22Rv1 (cell line): ENCODE data around the gene BHLHE23.
"Not testable (repeated sequence)": the region's sequence is repeated elsewhere in the genome, so short reads cannot be mapped to it uniquely, and the experiment has no call there.

Experiments
- H3K27ac ChIP-seq: fragments of 450-650 bp; 2 replicates; pipeline ENCODE4 v1.5.1; 2017
- CTCF ChIP-seq: fragments of 450-650 bp; IDR thresholded peaks from 2 replicates; pipeline ENCODE4 v1.5.1; 2017; ENCODE audit warnings: mild to moderate bottlenecking
- ZFX ChIP-seq: fragments of 450-650 bp; IDR thresholded peaks from 2 replicates; pipeline ENCODE4 v1.6.1; 2017; ENCODE audit warnings: antibody characterized with exemption, borderline replicate concordance

The BHLHE23 gene

DNA sequence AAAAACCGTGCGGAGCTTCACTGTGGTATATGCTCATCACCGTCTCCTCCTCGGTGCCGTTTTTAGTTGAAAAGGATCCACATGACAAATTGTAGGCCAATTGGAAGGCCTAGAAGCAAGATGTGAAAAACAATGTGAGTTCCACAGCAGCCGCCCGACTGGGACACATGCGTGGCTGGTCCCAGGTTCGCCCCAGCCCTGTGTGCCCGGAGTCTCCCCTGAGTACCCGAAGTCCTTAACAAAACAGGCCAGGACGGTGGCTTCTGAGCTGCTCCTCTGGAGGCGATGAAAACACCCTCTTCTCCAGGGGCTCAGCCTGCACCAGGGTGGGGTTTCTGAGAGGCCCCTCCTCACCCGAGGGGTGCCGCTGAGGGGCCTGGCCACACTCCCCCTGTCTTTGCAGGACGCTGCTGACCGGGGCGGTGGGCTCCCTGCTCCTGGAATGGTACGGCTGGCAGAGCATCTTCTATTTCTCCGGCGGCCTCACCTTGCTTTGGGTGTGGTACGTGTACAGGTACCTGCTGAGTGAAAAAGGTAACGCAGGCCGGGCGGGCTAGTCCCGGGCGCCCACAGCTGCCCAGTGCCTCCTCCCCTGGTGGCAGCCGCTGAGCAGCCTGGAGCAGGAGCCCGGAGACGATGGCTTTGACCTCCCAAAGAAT is 44.4 kb downstream of the BHLHE23 start:
- H3K27ac ChIP-seq: no peak overlapping the region
- TF ChIP-seq ZFX (no peak), CTCF (no peak)

DNA sequence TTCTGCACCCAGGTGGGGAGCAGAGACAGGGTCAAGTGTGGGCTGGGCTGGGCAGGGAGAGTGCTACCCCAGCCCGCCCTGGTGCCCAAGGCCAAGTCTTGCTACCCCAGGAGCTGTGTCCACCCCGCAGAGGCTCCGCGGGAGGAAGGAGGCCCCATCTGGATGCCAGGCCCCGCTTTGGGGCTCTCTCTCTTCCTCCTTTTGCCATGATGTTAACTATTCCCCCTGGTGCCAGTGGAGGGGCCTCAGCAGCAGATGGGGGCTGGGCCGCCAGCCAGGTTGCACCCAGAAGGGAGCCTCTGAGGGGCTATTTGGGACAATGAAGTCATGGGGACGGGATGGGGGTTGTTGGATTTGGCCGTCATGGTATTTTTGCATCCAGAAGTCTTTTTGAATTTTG is 45.0 kb downstream of the BHLHE23 start:
- TF ChIP-seq CTCF (no peak), ZFX (no peak)
- no peak overlapping the region for H3K27ac ChIP-seq

GRCh38 chr20:62961310-62961783 is 45.4 kb downstream of the BHLHE23 start:
- TF ChIP-seq ZFX (no peak), CTCF (no peak)

GRCh38 chr20:62960446-62961309 is 46.1 kb downstream of the BHLHE23 start:
- not testable (repeated sequence) for H3K27ac ChIP-seq

More at GRCh38 chr20:62961310-62961783, 45.4 kb downstream of the BHLHE23 start:
- no peak overlapping the region for H3K27ac ChIP-seq

- no peak overlapping the region for H3K27ac ChIP-seq
- TF ChIP-seq CTCF (no peak), ZFX (no peak)
Observed at GRCh38 chr20:62959998-62960436, 46.7 kb downstream of the BHLHE23 start.

DNA sequence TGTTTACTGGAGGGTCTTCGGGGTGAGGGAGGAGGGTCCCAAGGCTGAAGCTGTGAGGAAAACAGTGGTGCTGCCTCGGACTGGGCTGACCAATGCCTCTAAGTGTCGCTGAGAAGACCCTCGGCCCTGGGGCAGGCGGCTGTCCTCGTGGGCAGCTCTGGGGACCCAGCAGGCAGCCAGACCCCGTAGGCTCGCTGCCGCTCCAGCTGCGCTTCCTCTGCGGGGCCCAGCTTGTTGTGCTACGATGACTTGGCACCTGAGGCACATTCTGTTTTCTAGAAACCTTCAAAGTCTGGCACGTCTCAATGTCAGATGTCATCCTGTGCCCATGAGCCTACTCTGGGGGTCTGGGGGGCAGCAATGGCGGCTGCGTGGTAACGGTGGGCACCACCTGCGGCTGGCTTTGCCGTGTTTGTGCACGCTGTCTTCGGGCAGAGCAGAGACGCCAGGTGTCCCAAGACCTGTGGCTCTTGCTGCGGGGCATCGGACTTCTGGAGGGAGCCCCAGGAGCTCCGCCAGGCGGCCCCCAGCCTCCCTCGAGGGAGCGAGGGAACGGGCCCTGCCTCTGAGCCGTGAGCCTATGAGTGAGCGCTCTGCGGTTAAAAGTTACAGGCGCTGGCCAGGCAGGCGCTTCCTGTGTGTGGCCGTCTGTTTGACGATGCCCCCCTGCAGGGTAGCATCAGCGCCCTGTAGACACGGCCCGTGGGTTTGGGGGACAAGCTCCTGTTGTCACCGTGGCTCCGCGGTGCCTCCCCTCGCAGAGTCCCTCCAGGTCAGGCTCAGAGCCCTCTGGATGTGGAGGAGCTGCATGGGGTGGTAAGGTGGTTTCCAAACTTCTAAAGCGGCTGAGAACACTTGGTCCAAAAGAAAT is 47.4 kb downstream of the BHLHE23 start:
- no peak overlapping the region for H3K27ac ChIP-seq
- TF ChIP-seq ZFX (no peak), CTCF (no peak)

DNA sequence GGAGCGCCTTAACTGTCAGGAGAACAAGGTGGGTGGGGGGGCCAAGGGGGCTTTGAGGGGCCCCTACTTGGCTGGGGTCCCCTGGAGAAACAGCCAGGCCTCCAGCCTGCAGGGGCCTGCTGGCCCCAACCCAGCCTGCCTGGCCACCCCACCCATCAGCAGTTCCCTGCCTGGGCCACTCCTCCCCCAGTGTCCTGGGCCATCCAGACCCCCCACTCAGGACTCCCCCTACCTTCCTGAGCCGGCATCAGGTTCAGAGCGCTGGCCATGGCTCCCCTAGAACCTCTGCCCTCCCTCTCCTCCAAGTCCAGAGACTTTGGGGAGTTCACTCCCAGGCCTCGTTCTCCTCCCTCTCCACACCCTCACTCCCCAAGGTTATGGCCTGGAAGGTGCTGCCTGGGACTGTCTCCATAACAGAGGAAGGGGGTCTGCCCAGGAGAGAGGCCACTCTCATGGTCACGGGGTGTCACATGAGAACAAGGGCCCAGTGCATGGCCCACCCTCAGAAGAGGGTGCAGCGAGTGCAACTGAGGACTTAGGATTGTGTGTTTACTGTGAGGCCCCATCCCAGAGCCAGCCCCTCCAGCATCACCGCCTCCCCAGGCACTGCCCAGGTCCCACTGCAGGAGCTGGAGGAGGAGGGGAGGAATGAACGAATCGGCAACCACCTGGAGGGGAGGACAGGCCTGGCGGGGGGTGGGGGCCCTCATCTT is 48.2 kb downstream of the BHLHE23 start:
- H3K27ac ChIP-seq: no peak overlapping the region
- TF ChIP-seq ZFX (no peak), CTCF (no peak)
